ENCODE measurements around the gene PDF.

PDF gene

GRCh38 chr16:69351309-69352027 is 21.1 kb upstream of the PDF start, which contains the start of gene TMED6:
Gene TMED6 (minus strand): TSS chr16:69351786. CDS start chr16:69351753, 33 bp downstream.
- Histone ChIP-seq H3K27ac (no peak within 1 kb of the TSS), H3K27me3 (ENCODE audit: insufficient read depth, low read depth) (no peaks in the 10 kb centered on the region), H2AFZ (ENCODE audit: low read depth) (no peak within 1 kb of the TSS), H3K36me3 (ENCODE audit: insufficient read depth) (no peaks in the 10 kb centered on the region), H3K4me2 (no peak within 1 kb of the TSS), H3K4me3 (IDR thresholded peaks at IDR 0.05; ENCODE audit: insufficient read depth, low read depth, low read length) (no peak within 1 kb of the TSS), H4K20me1 (ENCODE audit: insufficient read depth) (no peaks in the 10 kb centered on the region), H3K4me1 (ENCODE audit: low read depth, poor library complexity, severe bottlenecking) (no peaks in the 10 kb centered on the region), H3K79me2 (ENCODE audit: insufficient read depth, low read depth) (no peaks in the 10 kb centered on the region), H3K9ac (no peak within 1 kb of the TSS)
- no peak for TF ChIP-seq CTCF (conservative IDR thresholded peaks at IDR 0.05; ENCODE audit: low read depth, low read length)

GRCh38 chr16:69350536-69351133 is 20.2 kb upstream of the PDF start:
- H4K20me1 ChIP-seq (ENCODE audit: insufficient read depth): no peaks in the 10 kb centered on the region
- H3K79me2 ChIP-seq (ENCODE audit: insufficient read depth, low read depth): no peaks in the 10 kb centered on the region
- H3K4me3 ChIP-seq (IDR thresholded peaks at IDR 0.05; ENCODE audit: insufficient read depth, low read depth, low read length): no peak overlapping the region
- H3K27me3 ChIP-seq (ENCODE audit: insufficient read depth, low read depth): no peaks in the 10 kb centered on the region
- H2AFZ ChIP-seq (ENCODE audit: low read depth): no peak overlapping the region
- H3K4me1 ChIP-seq (ENCODE audit: low read depth, poor library complexity, severe bottlenecking): no peaks in the 10 kb centered on the region
- no peak overlapping the region for H3K4me2 ChIP-seq
- H3K27ac ChIP-seq: no peak overlapping the region
- TF ChIP-seq CTCF (conservative IDR thresholded peaks at IDR 0.05; ENCODE audit: low read depth, low read length): no peak
- H3K9ac ChIP-seq: no peak overlapping the region
- H3K36me3 ChIP-seq (ENCODE audit: insufficient read depth): no peaks in the 10 kb centered on the region

- no peaks in the 10 kb centered on the region for H3K27me3 ChIP-seq (ENCODE audit: insufficient read depth, low read depth)
- H2AFZ ChIP-seq (ENCODE audit: low read depth): no peak overlapping the region
- no peaks in the 10 kb centered on the region for H3K36me3 ChIP-seq (ENCODE audit: insufficient read depth)
- no peaks in the 10 kb centered on the region for H4K20me1 ChIP-seq (ENCODE audit: insufficient read depth)
- no peak overlapping the region for H3K4me2 ChIP-seq
- no peak overlapping the region for H3K4me3 ChIP-seq (IDR thresholded peaks at IDR 0.05; ENCODE audit: insufficient read depth, low read depth, low read length)
- no peaks in the 10 kb centered on the region for H3K79me2 ChIP-seq (ENCODE audit: insufficient read depth, low read depth)
- no peak overlapping the region for H3K27ac ChIP-seq
- H3K4me1 ChIP-seq (ENCODE audit: low read depth, poor library complexity, severe bottlenecking): no peaks in the 10 kb centered on the region
- no peak for TF ChIP-seq CTCF (conservative IDR thresholded peaks at IDR 0.05; ENCODE audit: low read depth, low read length)
- H3K9ac ChIP-seq: no peak overlapping the region
Observed at GRCh38 chr16:69349536-69349935, 19.1 kb upstream of the PDF start.

- no peak overlapping the region for H3K9ac ChIP-seq
- no peak overlapping the region for H2AFZ ChIP-seq (ENCODE audit: low read depth)
- no peak for TF ChIP-seq CTCF (conservative IDR thresholded peaks at IDR 0.05; ENCODE audit: low read depth, low read length)
- H3K79me2 ChIP-seq (ENCODE audit: insufficient read depth, low read depth): no peaks in the 10 kb centered on the region
- H3K4me3 ChIP-seq (IDR thresholded peaks at IDR 0.05; ENCODE audit: insufficient read depth, low read depth, low read length): no peak overlapping the region
- no peaks in the 10 kb centered on the region; the same call in 1 of the 2 replicates for H3K36me3 ChIP-seq (ENCODE audit: insufficient read depth)
- H3K27ac ChIP-seq: no peak overlapping the region
- H3K4me2 ChIP-seq: no peak overlapping the region
- no peaks in the 10 kb centered on the region for H4K20me1 ChIP-seq (ENCODE audit: insufficient read depth)
- no peaks in the 10 kb centered on the region for H3K27me3 ChIP-seq (ENCODE audit: insufficient read depth, low read depth)
- no peaks in the 10 kb centered on the region for H3K4me1 ChIP-seq (ENCODE audit: low read depth, poor library complexity, severe bottlenecking)
Observed at GRCh38 chr16:69348222-69348621, 17.8 kb upstream of the PDF start.
